Kidney tubule cell (primary cell): ENCODE results near the gene DNM3.
"Not testable (repeated sequence)": the region's sequence is repeated elsewhere in the genome, so short reads cannot be mapped to it uniquely, and the experiment has no call there.

Experiments used
- DNase-seq: peaks from one replicate; pipeline ENCODE4 v3.0.0-alpha.2; 2018; ENCODE audit warnings: low spot score

DNM3 gene

GRCh38 chr1:172278478-172278877 is 437.2 kb downstream of the DNM3 start:
- DNase-seq = peak; percentile 49

DNA sequence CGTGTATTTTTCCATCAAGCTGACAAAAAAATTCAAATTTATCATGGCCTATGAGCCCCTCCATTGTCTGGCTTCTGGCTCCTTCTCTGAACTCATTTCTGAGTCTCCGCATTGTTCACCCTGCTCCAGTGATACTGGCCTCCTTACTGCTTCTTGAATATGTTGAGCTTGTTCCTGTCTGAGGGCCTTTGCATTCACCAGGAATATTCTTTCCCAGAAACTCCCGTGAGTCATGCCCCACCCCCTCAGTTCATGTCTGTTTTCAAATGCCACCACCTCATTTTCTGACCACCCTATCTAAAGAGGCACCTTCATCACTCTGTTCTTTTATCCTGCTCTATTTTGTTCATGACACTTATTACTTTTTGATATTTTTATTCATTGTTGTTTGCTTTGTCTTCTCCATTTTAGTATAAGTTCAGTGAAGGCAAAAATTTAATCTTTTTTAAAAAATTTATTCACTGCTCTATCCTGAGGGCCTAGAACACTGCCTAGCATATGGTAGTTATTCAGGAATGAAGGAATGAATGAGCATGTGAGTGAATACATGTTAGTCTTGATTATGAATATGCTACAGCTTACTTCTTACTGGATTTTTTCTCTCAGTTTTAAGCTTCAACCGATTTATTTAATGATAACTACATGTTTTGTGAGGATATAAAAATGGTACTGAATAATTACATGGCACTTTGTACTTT is 438.8 kb downstream of the DNM3 start:
- peak; percentile 44 for DNase-seq

DNA sequence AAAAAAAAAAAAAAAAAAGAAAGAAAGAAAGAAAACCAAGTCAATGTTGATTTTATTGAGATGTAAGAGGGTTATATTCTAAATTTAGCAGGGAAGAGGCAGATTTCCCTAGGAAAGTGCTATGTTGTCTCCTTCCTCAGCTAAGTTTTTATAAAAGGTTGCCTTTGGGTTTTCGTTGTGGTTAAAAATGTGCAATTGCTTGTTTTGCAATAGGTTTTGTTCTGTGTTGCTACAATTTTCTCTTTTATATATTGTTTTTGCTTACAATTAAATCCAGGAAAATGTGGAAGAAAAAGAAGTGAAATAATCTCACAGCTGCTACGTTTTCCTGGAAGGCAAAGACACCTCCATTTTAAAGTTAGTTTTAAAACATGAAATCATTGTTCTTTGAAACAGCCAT is 442.5 kb downstream of the DNM3 start:
- no peak for DNase-seq

- peak; percentile 44 for DNase-seq
These were observed 445.4 kb downstream of the DNM3 start for GRCh38 chr1:172286629-172287076.

DNA sequence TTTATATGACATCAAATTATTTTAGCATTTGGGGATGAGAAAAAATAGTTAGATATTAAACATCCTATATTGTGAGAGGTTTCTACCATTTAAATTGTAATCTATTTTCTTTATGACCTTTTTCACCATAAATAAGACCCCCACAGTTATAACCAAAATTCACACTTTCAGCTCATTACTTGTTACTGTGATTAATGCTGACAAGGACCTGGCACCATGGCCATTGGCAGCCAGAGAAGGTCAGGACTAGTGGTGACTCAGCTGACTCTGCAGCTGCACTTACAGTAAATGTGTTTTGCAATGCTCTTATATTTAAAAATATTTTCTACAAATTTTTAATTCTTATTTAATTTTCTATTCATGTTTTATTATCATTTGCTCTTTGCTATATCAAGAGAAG is 445.9 kb downstream of the DNM3 start:
- DNase-seq = peak; percentile 40

DNA sequence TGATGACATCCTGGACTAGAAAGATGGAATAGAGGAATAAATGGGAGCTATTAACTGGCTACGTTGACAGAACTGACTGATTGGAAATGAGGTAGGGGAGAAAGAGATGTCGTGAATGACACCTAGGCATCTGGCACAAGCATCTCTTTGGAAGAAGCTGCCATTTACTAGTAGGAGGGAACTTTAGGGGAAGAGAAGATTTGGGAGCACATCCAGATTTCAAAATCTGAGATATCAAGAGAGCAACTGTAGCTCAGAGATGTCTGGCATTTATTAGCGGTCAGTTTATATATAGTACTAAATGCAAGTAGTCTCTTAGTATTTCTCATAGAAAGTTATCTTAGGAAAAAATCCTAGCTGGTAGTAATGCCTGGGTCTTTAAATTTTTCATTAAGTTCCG is 447.3 kb downstream of the DNM3 start:
- no peak for DNase-seq

GRCh38 chr1:172289448-172289847 is 448.1 kb downstream of the DNM3 start:
- DNase-seq = no peak

DNA sequence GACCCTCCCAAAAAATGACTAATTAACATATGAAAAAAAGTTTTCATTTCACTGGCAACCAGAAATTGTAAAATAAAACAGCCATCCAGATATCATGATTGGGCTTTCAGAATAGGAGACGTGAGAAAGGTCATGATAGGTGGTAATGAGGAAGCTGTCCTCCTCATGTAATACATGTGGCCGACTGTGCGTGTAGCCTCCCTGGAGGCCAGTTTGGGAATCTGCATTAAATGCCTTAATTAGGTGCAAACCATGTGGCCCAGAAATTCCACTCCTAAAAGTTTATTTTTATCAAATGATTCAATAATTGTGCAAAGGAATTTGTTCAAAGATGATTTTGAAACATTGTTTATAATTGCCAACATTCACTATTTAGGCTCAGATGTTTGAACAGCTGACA is 451.5 kb downstream of the DNM3 start:
- no peak for DNase-seq

DNA sequence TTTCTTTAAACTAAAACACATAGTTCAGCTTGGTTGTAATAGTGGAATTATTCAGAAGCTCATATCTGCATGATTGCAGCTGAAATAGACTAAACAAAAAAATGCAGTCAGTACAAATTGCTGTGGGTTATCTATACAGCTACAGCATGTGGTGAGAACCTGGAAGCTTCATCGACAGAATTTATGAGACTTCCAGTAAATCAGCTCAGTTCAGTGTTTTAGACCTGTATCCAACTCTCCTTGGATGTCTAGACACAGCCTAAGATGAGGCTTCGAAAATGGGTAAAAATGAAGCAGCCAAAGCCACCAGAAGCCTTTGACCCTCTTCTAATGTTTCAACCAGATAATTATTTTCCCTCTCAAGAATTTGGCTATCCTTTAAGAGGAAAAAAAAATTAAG is 452.1 kb downstream of the DNM3 start:
- DNase-seq = no peak

DNA sequence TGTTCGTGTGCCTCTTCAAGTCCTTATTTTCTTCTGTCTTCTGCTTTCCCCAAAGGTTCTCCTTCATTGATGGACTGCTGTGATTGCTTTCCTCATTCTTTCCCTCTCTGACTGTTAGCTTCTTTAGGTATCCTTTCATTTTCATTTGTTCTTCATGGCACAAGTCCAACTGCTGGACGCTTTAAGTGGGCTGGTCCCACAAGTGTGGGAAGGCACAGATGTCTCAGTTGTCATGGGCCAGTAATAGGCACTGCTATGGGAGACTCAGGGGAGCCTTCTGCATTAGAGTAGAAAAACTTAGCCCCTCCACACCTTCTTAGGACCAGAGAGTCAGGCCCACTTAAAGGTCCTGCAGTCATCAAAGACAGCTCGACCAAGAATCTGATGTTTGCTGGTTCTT is 456.8 kb downstream of the DNM3 start:
- DNase-seq = peak; percentile 25

- DNase-seq = no peak
These were observed 457.6 kb downstream of the DNM3 start for GRCh38 chr1:172298911-172299310.

GRCh38 chr1:172299515-172299914 is 458.2 kb downstream of the DNM3 start:
- DNase-seq = no peak

DNA sequence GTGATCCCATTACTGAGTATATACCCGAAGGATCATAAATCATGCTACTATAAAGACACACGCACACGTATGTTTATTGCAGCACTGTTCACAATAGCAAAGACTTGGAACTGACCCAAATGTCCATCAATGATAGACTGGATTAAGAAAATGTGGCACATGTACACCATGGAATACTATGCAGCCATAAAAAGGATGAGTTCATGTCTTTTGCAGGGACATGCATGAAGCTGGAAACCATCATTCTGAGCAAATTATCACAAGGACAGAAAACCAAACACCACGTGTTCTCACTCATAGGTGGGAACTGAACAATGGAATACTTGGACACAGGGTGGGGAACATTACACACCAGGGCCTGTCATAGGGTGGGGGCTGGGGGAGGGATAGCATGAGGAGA is 466.2 kb downstream of the DNM3 start:
- not testable (repeated sequence) for DNase-seq

GRCh38 chr1:172308142-172308541 is 466.8 kb downstream of the DNM3 start:
- DNase-seq = no peak

DNA sequence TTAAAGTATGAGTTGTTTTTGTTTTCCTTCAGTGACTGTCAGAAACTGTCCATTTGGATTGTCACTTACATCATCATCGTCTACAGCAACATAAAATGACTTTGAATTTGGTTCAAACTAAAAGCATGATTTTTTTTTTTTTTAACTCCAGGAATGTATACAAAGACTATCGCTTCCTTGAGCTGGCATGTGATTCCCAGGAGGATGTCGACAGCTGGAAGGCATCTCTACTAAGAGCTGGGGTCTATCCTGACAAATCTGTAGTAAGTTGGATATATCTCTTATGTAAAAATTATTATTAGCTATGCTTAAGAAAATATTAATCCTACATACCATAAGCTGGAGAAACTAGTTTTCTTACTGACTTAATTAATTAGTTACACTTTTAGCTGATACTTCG is 467.3 kb downstream of the DNM3 start:
- DNase-seq = no peak

GRCh38 chr1:172320733-172321132 is 479.4 kb downstream of the DNM3 start:
- DNase-seq = no peak

DNA sequence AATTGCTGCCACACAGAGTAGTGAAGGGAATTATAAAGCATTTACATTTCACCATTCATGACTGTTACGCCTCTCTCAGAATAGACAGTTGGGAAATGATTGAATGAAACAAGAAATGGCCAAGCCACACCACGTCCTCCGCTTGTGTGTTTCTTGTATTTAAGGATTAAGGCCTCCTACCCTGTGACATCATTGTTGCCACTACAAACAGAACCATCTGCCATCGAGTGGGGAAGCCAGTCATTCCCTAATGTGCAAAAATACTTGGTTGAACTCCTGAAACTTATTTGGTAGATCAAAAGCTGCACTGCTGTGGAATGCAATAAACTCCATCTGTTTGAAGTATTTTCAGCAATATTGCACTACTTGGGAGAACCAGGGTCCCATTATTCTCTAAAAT is 480.2 kb downstream of the DNM3 start:
- no peak for DNase-seq

DNA sequence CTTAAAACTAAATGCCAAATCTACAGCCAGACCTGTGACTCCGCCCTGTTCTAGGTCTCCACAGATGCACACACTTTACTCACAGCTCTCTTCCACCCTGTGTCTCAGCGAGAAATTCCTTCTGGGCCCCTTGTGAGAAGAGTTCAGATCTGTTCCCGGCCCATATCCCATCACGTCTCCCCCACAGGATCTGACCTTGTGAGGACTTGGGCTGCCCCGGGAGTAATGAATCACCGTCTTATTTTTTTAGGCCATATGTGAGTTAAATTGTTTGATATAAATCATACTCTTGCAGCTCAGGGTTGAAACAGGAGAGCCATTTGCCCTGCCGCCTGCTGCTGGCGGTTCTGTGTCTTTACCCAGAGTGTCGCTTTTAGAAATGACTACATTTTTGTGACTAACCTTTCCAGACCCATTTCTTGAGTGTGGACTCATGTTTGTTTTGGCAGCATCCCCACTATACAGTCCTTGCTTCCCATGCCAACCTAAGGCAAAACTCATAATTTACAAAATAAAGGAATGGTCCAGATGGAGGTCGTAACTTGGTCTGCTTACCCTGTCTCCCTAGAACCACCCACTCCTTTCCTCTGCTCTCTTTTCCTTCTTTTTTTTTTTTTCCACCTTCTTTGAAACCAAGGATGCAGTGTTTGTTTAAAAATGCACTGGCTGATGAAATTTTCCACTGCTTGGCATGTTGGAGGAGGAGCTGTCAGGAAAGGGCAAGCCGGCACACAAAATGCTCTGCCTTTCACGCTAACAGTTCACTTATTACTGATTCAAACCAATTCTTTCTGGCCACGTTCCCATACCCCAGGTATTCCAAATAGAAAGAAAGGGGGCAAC is 481.1 kb downstream of the DNM3 start:
- DNase-seq = peak; percentile 82

DNA sequence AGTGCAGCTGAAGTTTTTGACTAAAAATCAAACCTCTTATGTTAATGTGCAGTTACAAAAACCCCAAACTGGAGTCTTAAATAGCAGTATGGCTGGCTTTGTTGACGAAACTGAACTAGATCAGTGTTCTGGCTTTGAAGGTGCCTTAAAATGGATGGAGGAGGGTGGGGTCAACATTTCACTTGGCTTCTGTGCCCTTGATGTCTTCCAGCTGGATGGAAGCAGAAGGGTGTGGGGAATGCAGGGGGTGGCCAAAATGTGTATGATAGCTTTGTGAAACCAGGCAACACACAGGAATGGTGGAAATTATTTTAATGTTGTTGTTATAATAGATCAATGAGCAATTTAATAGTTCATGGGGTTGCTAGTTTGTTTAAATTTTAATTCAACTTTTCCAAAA is 482.4 kb downstream of the DNM3 start:
- DNase-seq = no peak

DNA sequence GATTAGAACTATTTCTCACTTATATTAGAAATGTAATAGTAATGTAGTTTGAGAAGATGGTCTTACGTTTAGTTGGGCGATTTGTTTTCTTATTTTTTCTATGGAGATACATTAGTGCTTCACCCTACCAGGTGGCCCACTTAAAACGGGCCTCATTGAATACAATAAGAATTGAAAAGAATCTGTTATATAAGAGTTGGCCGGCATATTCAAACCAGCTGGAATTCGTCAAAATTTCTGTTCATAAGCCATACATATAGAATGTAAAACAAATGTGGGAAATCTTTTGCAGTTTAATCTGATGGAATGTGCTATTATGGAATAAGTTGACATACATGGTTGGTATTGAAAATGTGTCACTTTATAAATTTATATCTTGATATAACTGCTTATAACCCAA is 482.8 kb downstream of the DNM3 start:
- DNase-seq = no peak

DNA sequence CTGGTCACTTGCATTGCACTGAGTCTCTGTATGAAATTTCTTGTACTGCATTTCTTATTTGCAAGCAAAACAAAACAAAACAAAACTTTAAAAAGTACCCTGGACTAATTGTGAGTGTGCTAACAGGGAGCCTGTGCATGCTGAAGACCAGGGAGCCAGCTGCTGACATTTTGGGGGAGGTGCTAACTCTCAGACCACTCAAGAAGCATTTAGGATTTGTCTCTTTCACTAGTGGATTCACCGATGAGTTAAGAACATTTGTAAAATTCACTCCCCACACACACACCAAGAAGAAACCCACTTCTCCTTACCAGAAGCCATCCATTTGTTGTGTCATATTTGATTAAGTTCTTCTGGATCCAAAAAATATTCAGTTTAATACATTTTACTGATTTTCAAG is 483.5 kb downstream of the DNM3 start:
- DNase-seq = no peak

DNA sequence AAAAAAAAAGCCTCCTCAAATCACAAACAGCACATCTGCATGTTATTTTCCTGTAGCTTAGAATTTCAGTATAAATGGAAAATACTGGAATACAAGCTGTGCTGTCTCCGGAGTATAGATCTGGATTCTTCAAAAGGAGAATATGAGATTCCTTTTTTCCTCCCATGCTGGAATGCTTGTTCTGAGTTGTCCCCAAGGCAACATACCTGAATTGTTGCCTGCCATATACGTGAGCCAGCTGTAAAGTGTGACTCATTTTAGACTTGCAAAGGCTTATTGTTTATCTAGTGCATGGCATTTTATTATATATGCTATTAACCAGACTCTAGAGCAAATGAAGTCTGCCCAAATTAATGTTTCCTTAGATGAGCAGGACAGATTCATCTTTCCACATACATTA is 484.2 kb downstream of the DNM3 start:
- DNase-seq = peak; percentile 72

DNA sequence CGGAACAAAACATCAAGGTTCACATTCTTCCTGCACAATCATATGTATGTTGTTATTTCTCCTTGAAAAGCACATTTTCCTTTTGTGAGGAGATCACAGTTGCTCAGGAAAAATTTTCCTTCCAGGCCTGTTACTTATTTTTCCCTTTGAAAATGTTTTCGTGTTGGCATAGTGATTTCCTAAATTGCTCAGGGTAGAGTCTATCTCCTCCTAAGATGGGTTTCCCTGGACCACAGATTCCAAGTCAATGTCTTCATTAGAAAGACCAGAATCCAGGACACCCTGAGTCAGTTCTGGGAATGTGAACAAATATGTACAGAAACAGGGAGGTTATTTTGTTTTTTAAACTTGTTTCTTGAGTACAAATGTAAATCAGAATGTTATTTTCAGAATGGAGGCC is 484.8 kb downstream of the DNM3 start:
- DNase-seq = peak; percentile 24

- no peak for DNase-seq
These were observed 487.0 kb downstream of the DNM3 start for GRCh38 chr1:172328266-172328665.
